Amniotic epithelial cell (primary cell): Measurements from ENCODE around the gene TTLL10.

Experiments used
- DNase-seq: peaks from one replicate; pipeline ENCODE4 v3.0.0-alpha.2; 2010; ENCODE audit warnings: low read depth

The TTLL10 gene

GRCh38 chr1:1223891-1224290, 50.2 kb downstream of the TTLL10 start:
- DNase-seq: no peak

- no peak for DNase-seq
Observed at GRCh38 chr1:1225238-1225845, 51.7 kb downstream of the TTLL10 start.

GRCh38 chr1:1225913-1226312, 52.2 kb downstream of the TTLL10 start:
- DNase-seq: no peak

GRCh38 chr1:1226566-1227362, 53.1 kb downstream of the TTLL10 start:
- DNase-seq: no peak

GRCh38 chr1:1227386-1227785, 53.7 kb downstream of the TTLL10 start:
- DNase-seq: no peak

- DNase-seq: no peak
Observed at GRCh38 chr1:1228187-1228586, 54.5 kb downstream of the TTLL10 start.

GRCh38 chr1:1228596-1229321, 55.1 kb downstream of the TTLL10 start:
- DNase-seq: no peak

- DNase-seq: no peak
Observed at GRCh38 chr1:1229770-1230169, 56.1 kb downstream of the TTLL10 start.

GRCh38 chr1:1230656-1231399, 57.1 kb downstream of the TTLL10 start:
- DNase-seq: peak; percentile 66

GRCh38 chr1:1231400-1232207, 57.9 kb downstream of the TTLL10 start, which contains the start of gene SDF4:
TSS of gene SDF4 (minus strand) at chr1:1232001. CDS start at chr1:1228772, 3,229 bp downstream.
- peak; percentile 94 for DNase-seq

GRCh38 chr1:1232208-1232795, 58.6 kb downstream of the TTLL10 start, which contains the start of gene B3GALT6:
TSS of gene B3GALT6 (plus strand) at chr1:1232237. CDS start at chr1:1232279, 42 bp downstream.
- DNase-seq: no peak

GRCh38 chr1:1232796-1233566, 59.3 kb downstream of the TTLL10 start:
- no peak for DNase-seq

- DNase-seq: no peak
Observed at GRCh38 chr1:1233567-1233892, 59.9 kb downstream of the TTLL10 start.

- DNase-seq: no peak
Observed at GRCh38 chr1:1234180-1234808, 60.6 kb downstream of the TTLL10 start.

GRCh38 chr1:1235016-1235744, 61.5 kb downstream of the TTLL10 start:
- DNase-seq: no peak

GRCh38 chr1:1236176-1236763, 62.6 kb downstream of the TTLL10 start:
- no peak for DNase-seq

GRCh38 chr1:1236945-1237873, 63.5 kb downstream of the TTLL10 start:
- no peak for DNase-seq
